AG09319 (cell line): ENCODE data around the gene TTC38.
"Not testable (repeated sequence)": the region's sequence is repeated elsewhere in the genome, so short reads cannot be mapped to it uniquely, and the experiment has no call there.

Experiments used
- DNase-seq: peaks from one replicate; pipeline ENCODE4 v3.0.0-alpha.2; 2010; ENCODE audit warnings: low read depth; ENCODE audit errors: extremely low read depth
- CTCF ChIP-seq: IDR thresholded peaks from 2 replicates; pipeline ENCODE4 v1.5.1; 2011; ENCODE audit warnings: low read depth, mild to moderate bottlenecking, inconsistent platforms, low read length, moderate library complexity

Gene TTC38

GRCh38 chr22:46300491-46300890 is 32.7 kb downstream of the TTC38 start:
- no peak for TF ChIP-seq CTCF
- no peak for DNase-seq

GRCh38 chr22:46303347-46303965 is 35.6 kb downstream of the TTC38 start:
- no peak for DNase-seq
- TF ChIP-seq CTCF, result no peak

GRCh38 chr22:46308283-46308988 is 40.6 kb downstream of the TTC38 start:
- no peak for DNase-seq
- TF ChIP-seq CTCF, result no peak

- no peak for TF ChIP-seq CTCF
These were observed 41.8 kb downstream of the TTC38 start for GRCh38 chr22:46309526-46310085.

GRCh38 chr22:46312056-46312455 is 44.2 kb downstream of the TTC38 start:
- TF ChIP-seq CTCF, result no peak
- DNase-seq, result no peak

More at GRCh38 chr22:46309526-46310085, 41.8 kb downstream of the TTC38 start:
- no peak for DNase-seq

- not testable (repeated sequence) for DNase-seq
These were observed 45.0 kb downstream of the TTC38 start for GRCh38 chr22:46312848-46313247.

- TF ChIP-seq CTCF, result no peak
- DNase-seq, result no peak
These were observed 48.2 kb downstream of the TTC38 start for GRCh38 chr22:46315976-46316375.
